Measurements from ENCODE around the gene ADAMTS17. TPM values are rescaled to one million over a fixed set of nuclear protein-coding genes. Genes with fewer than 3 reads are reported as not detected.

The ADAMTS17 gene
- total and polyA plus RNA-seq, 4 donors = 0.28 to 46.9 (median 9.1) TPM

- H3K27me3 ChIP-seq (ENCODE audit: control insufficient read depth in 4 of 4, insufficient read depth in 4 of 4, low read length in 3 of 4) = no peaks in the 10 kb centered on the region
Measured at GRCh38 chr15:100057281-100057680, 284.5 kb downstream of the ADAMTS17 start.

DNA sequence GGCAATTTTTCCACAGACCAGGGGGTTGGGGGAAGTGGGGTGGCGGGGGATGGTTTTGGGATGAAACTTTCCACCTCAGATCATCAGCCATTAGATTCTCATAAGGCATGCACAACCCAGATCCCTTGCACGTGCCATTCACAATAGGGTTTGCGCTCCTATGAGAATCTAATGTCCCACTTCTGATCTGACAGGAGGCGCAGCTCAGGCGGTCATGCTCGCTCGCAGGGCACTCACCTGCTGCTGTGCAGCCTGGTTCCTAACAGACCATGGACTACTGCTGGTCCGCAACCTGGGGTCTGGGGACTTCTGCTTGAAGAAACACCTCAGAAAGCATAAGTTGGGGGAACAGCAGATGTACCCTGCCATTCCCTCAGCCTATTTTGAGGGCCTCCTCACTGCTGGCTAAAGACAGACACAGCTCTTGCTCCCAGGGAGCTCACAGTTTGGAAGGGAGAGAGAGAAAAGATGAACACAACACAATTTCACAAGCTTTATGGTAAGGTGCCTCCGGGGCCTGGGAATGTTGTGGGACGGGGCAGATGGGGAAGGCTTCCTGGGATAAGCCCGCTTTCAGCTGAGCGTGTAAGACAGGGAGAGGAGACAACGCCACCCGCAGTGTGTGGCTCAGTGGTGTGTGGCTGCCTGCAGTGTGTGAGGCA, 285.2 kb downstream of the ADAMTS17 start:
- TF ChIP-seq TAF1 (conservative IDR thresholded peaks at IDR 0.05) (no peak), ATF3 (IDR thresholded peaks at IDR 0.05) (no peak), RAD21 (IDR thresholded peaks at IDR 0.05) (no peak)
- Histone ChIP-seq H3K9ac (ENCODE audit: low read depth in 1 of 2, low read length in 2 of 2) (no peak overlapping the region), H3K9me3 (ENCODE audit: control insufficient read depth in 4 of 4, low read length in 3 of 4) (no peaks in the 10 kb centered on the region), H3K36me3 (ENCODE audit: control insufficient read depth in 4 of 4, insufficient read depth in 3 of 4, low read depth in 1 of 4, low read length in 3 of 4) (peaks cover 0 to 2% (median under 1%) of the 10 kb centered on the region in 4 donors), H3K27ac (ENCODE audit: low read depth in 1 of 2, low read length in 2 of 2) (no peak overlapping the region), H3K27me3 (ENCODE audit: control insufficient read depth in 4 of 4, insufficient read depth in 4 of 4, low read length in 3 of 4) (no peaks in the 10 kb centered on the region), H3K4me3 (ENCODE audit: low read depth in 1 of 3, low read length in 3 of 3) (no peak overlapping the region), H3K4me1 (ENCODE audit: control insufficient read depth in 4 of 4, insufficient read depth in 4 of 4, low read length in 3 of 4) (no peaks in the 10 kb centered on the region)
- 96% methylated on average over 14 of the region's 14 CpGs for WGBS
- DNase-seq (ENCODE audit: low spot score) = no peak

More at GRCh38 chr15:100057281-100057680, 284.5 kb downstream of the ADAMTS17 start:
- WGBS = 94% methylated on average over 8 of the region's 8 CpGs
- Histone ChIP-seq H3K4me3 (ENCODE audit: low read depth in 1 of 3, low read length in 3 of 3) (no peak overlapping the region), H3K9ac (ENCODE audit: low read depth in 1 of 2, low read length in 2 of 2) (no peak overlapping the region), H3K9me3 (ENCODE audit: control insufficient read depth in 4 of 4, low read length in 3 of 4) (no peaks in the 10 kb centered on the region), H3K27ac (ENCODE audit: low read depth in 1 of 2, low read length in 2 of 2) (no peak overlapping the region), H3K36me3 (ENCODE audit: control insufficient read depth in 4 of 4, insufficient read depth in 3 of 4, low read depth in 1 of 4, low read length in 3 of 4) (peaks cover 0 to 2% (median under 1%) of the 10 kb centered on the region in 4 donors), H3K4me1 (ENCODE audit: control insufficient read depth in 4 of 4, insufficient read depth in 4 of 4, low read length in 3 of 4) (no peaks in the 10 kb centered on the region)
- no peak for DNase-seq (ENCODE audit: low spot score)
- TF ChIP-seq TAF1 (conservative IDR thresholded peaks at IDR 0.05) = no peak
- no peak for TF ChIP-seq JUND (IDR thresholded peaks at IDR 0.05)
- TF ChIP-seq NR2F2 (IDR thresholded peaks at IDR 0.05) = no peak
- TF ChIP-seq HNF4G (IDR thresholded peaks at IDR 0.05) = no peak
- TF ChIP-seq SP1 (IDR thresholded peaks at IDR 0.05) = no peak
- no peak for TF ChIP-seq GABPA (IDR thresholded peaks at IDR 0.05 in 1 of 2, conservative IDR thresholded peaks at IDR 0.05 in 1 of 2)
- no peak for TF ChIP-seq RAD21 (IDR thresholded peaks at IDR 0.05)
- TF ChIP-seq, protein P1, sequence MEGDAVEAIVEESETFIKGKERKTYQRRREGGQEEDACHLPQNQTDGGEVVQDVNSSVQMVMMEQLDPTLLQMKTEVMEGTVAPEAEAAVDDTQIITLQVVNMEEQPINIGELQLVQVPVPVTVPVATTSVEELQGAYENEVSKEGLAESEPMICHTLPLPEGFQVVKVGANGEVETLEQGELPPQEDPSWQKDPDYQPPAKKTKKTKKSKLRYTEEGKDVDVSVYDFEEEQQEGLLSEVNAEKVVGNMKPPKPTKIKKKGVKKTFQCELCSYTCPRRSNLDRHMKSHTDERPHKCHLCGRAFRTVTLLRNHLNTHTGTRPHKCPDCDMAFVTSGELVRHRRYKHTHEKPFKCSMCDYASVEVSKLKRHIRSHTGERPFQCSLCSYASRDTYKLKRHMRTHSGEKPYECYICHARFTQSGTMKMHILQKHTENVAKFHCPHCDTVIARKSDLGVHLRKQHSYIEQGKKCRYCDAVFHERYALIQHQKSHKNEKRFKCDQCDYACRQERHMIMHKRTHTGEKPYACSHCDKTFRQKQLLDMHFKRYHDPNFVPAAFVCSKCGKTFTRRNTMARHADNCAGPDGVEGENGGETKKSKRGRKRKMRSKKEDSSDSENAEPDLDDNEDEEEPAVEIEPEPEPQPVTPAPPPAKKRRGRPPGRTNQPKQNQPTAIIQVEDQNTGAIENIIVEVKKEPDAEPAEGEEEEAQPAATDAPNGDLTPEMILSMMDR (IDR thresholded peaks at IDR 0.05; ENCODE audit: low read depth, low read length, missing input control) = no peak
- TF ChIP-seq MAX (IDR thresholded peaks at IDR 0.05) = no peak
- TF ChIP-seq, protein P2, sequence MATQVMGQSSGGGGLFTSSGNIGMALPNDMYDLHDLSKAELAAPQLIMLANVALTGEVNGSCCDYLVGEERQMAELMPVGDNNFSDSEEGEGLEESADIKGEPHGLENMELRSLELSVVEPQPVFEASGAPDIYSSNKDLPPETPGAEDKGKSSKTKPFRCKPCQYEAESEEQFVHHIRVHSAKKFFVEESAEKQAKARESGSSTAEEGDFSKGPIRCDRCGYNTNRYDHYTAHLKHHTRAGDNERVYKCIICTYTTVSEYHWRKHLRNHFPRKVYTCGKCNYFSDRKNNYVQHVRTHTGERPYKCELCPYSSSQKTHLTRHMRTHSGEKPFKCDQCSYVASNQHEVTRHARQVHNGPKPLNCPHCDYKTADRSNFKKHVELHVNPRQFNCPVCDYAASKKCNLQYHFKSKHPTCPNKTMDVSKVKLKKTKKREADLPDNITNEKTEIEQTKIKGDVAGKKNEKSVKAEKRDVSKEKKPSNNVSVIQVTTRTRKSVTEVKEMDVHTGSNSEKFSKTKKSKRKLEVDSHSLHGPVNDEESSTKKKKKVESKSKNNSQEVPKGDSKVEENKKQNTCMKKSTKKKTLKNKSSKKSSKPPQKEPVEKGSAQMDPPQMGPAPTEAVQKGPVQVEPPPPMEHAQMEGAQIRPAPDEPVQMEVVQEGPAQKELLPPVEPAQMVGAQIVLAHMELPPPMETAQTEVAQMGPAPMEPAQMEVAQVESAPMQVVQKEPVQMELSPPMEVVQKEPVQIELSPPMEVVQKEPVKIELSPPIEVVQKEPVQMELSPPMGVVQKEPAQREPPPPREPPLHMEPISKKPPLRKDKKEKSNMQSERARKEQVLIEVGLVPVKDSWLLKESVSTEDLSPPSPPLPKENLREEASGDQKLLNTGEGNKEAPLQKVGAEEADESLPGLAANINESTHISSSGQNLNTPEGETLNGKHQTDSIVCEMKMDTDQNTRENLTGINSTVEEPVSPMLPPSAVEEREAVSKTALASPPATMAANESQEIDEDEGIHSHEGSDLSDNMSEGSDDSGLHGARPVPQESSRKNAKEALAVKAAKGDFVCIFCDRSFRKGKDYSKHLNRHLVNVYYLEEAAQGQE (IDR thresholded peaks at IDR 0.05) = no peak
- TF ChIP-seq RXRA (IDR thresholded peaks at IDR 0.05) = no peak
- no peak for TF ChIP-seq FOXA1 (IDR thresholded peaks at IDR 0.05)
- TF ChIP-seq, protein P3, sequence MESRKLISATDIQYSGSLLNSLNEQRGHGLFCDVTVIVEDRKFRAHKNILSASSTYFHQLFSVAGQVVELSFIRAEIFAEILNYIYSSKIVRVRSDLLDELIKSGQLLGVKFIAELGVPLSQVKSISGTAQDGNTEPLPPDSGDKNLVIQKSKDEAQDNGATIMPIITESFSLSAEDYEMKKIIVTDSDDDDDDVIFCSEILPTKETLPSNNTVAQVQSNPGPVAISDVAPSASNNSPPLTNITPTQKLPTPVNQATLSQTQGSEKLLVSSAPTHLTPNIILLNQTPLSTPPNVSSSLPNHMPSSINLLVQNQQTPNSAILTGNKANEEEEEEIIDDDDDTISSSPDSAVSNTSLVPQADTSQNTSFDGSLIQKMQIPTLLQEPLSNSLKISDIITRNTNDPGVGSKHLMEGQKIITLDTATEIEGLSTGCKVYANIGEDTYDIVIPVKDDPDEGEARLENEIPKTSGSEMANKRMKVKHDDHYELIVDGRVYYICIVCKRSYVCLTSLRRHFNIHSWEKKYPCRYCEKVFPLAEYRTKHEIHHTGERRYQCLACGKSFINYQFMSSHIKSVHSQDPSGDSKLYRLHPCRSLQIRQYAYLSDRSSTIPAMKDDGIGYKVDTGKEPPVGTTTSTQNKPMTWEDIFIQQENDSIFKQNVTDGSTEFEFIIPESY (IDR thresholded peaks at IDR 0.05) = no peak
- no peak for TF ChIP-seq YY1 (IDR thresholded peaks at IDR 0.05)
- no peak for TF ChIP-seq FOXA2 (IDR thresholded peaks at IDR 0.05)
